NCI-H2029 treated with DMSO at 0.1 percent for 48 hours (cell line): ENCODE results near the gene CCDC149.

ENCODE experiments used
- DNase-seq: peaks from one replicate; lab custom pipeline; 2025; lab: John Stamatoyannopoulos, UW

The CCDC149 gene

DNA sequence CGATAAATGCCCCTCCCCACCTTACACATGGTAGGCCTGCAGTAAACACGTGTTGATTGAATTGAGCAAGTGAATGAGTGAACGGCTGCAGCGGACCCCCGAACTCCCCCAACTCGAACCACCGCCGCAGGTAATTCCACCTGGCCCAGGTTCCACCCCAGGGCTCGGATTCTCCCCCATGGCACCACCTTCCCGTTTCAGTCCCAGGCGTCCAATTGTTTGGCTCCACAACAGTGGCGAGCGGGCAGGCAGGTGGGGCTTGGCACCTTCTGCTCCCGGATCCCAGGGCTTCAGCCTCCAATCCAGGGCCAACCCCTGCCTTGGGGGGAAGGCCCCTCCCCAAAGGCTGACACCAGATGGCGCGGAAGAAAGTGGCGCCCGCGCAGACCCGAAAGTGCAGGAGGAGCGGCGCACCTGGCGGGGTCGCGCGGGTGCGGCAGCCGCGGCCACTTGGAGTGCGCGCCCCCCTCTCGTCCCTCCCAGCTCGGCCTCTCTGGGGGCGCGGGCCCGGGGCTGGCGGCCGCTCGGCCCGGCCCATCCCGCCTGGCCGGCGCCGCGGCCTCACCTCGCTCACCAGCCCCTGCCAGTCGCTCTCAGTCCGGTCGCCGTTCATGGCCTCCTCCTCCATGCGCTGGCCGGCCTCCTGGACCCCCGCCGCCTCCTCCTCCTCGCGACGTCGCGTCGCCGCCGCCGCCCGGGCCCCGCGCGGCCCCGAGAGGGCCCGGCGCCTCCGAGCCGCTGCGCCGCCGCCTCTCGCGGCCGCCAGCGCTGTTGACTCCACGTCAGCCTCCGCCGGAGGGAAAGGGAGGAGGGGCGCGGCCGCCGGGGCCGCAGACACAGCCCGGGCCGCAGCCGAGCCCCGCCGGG is at the start of gene CCDC149:
CCDC149 (minus strand) TSS at position 791 of the 867 bp plus-strand sequence; CDS start at position 613, 178 bp downstream.
- DNase-seq, result peak; percentile 80

DNA sequence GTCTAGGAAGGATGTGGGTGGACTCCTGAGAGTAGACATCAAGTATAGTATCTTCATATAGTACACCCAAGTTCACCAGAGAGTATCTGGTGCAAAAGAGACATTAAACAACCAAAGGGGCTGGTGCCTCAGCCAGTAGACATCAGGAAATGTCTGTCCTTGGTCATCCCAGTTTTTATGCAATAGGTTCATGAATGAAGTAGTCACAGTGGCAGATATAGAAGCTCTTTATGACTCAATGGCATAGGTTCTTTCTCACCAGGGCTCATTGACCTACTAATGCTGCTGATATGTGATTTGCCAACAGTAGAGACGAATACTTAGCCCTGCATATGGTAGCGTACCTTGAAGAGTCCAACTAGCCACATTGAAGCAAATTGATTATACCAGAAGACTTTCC is 45.0 kb upstream of the CCDC149 start:
- no peak for DNase-seq

- DNase-seq, result no peak
Observed at GRCh38 chr4:24956763-24957162, 43.9 kb upstream of the CCDC149 start.

DNA sequence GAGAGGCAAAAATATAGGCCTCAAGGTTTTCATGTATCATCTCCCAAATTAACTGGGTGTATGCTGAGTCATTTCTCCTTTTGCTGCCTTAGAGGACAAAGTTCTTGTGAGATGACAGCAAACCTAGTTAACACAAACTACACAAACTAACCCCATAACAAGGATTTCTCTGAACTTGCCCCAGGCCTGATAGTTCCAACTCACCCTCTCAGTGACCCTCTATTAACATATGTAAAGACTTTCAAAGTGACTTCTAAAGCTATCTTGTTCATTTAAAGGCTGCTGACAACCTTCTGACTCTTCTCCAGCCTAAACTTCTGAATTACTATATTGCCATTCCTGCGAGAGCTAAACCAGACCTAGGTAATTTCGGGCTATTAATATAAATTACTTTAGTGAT is 43.2 kb upstream of the CCDC149 start:
- DNase-seq, result no peak

- DNase-seq, result no peak
Observed at GRCh38 chr4:24952667-24953066, 39.8 kb upstream of the CCDC149 start.

DNA sequence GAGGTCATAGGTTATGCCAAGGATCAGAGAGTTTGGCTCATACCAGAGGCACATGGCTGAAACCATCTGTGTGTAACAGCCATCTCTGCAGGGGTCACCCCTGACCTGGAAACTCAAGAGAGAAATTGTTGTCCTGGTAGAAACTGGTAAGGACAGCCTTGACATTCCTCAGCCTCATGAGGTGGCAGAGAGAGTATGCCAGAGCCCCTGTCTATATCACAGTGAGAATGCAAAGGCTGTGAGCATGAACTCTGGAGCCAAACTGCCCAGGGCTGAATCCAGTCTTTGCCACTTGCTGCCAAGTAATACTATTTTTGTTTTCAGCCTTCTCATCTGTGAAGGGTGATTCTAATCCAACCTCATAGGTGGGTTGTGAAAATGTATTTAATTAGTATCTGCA is 37.1 kb upstream of the CCDC149 start:
- DNase-seq, result no peak

DNA sequence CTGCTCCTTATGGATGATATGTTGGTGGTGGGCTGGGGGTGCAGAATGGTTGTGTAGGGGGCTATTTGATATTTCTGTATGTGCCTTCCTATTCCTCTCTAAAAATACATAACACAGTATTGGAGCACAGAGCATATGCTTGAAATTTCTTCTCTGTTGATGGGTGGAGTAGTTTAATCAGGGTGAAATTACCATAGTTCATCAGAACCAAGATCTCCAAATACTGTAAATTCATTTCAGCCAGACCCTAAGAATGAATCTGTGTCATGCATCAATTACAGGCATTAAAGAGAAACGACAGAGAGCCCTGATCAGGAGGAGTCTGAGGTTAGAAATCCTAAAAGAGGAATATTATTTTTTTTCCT is 25.1 kb upstream of the CCDC149 start:
- no peak for DNase-seq

DNA sequence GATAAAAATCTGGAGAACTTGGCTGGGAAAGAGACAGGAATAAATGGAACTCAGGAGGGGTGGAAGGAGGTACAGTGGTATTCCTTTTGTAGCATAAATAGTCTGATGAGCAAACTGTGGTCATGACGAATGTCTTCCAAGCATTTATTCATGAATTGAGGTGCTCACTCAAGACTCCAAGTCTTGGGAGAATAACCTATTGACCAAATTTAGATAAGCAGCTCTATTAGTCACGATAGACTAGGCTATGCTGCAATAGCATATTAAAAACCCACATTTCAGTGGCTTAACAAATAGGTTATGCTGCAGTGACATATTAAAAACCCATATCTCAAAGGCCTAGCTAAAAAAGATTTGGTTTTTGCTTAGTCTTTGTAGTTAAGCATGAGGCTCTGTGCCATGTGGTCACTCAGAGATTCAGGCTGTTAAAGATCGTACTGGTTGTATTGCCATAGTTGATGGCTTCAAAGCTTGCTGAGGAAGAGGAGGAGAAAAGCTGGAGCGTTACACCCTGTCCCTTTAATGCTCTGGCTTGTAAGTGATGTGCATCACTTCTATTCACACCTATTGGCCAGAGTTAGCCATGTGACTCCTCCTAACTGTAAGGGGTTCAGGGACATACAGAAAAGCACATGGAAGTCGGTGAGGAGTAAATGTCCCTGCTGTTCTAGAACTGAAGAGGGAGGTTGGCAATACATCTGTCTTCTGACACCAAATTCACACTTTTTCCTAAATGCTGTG is 24.5 kb upstream of the CCDC149 start:
- DNase-seq, result no peak

DNA sequence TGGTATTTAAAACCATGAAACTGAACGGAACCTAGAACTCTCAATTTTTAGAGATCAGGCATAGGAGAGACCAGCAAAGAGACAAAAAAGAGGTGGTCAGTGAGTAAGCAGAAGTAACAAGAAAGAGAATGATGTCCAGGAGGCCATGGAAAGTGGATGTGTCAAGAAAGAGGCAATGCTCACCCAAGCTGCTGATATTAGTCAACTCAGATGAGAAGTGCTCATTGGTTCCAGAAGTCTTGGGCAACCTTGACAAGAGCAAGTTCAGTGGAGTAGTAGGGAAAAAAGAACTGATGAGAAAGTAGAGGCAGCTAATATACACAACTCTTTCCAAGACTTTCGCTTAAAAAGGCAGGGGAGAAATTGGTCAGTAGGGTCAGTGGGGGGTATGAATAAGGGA is 23.0 kb upstream of the CCDC149 start:
- DNase-seq, result no peak

DNA sequence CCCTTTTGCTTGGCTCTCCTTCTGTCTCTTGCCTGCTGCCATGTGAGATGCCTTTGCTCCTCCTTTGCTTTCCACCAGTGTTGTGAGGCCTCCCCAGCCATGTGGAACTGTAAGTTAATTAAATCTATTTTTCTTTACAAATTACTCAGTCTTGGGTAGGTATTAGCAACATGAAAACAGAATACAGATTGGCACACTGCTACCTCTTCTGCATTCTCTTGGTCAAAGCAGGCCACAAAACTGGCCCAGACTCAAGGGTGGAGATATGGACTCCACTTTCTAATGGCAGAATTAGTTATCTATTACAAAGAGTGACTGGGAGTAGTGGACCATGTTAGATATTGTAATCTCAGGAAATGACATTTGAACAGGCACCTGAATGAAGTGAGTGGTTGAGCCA is 21.5 kb upstream of the CCDC149 start:
- no peak for DNase-seq

DNA sequence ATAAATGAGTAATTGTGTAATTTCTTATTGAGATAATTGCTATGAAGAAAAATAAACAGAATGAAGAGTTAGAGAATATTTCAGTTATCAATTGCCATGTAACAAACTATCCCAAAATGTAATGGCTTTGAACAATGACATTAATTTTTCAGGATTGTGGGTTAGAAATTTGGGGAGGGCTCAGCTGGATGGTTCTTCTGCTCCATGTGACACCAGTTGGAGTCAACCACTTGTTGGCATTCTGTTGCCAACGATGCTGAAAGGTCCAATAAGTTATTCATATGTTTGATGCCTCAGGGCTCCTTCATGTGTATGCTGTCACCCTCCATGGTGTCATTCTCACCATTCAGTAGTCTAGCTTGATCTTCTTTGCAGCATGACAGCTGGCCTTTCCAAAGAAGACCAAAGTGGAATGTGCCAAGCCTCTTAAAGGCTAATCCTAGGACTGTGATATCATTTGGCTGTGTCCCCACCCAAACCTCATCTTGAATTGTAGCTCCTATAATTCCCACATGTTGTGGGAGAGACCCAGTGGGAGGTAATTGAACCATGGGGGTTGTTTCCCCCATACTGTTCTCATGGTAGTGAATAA is 20.9 kb upstream of the CCDC149 start:
- no peak for DNase-seq

DNA sequence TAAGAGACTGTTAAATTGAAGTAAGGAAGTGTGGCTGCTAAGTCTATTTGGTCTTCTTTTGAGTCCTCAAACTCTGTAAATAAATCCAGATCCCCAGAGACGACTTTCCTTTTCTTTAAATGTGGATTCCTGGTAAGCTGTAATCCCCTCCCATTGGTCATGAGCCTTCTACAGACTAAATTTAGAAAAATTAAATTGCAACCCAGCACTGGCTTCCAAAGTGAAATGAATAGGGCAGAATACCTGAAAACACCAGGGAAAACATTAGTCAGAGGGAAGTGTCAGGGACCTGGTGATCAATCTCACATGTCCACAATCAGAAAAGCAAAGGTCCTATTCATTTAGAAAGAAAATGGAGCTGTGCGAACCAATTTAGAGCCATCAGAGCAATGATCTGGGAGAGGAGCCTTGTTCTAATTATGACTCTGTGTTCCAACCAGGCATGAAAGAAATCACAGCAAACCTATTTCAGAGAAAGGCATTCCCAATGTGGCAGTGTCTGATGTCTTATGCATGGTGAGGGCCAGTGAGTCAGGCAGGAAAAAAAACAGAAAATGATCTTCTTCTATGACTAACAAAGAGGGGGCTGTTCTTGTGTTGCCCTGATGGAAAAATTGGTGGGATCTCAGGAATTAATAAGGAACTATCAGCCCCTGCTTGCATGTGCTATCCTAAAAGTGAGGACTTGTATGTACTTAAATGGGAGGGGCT is 19.8 kb upstream of the CCDC149 start:
- no peak for DNase-seq

DNA sequence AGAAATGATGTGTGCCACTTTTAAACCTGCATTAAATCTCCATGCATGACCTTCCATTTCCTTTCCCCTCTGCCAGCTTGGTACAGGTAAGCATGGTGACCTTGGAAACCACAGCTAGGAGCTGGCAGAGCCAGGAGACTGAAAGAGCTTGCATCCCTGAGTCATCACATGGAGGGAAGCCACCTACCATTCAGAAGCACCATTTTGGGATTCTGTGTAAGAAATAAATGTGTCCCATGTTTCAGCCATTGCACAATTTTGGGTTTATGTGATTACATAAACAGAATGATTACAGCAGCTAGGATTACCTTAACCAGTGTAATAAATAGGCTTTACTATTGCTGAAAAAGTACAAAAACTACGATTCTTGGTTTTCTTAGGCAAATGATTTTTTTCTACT is 17.3 kb upstream of the CCDC149 start:
- DNase-seq, result no peak

GRCh38 chr4:24928708-24929107 is 15.9 kb upstream of the CCDC149 start:
- DNase-seq, result no peak

DNA sequence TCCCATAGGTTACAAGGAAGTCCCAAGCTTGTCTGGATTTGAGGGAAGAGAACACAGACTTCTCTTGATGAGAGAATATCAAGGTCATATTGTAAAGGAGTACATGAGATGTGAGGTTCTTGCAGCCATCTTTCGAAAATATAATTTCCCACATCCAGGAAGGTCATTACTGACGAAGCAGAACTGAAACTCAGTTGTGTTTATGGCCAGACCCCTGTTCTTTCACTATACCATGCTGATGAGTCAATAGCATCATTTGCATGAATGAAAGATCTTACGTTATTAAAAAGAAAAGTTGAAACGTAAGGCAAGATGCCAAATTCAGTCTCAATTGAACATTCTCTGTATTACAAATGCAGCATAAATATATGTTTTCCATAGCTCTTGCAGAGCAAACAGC is 14.2 kb upstream of the CCDC149 start:
- no peak for DNase-seq

DNA sequence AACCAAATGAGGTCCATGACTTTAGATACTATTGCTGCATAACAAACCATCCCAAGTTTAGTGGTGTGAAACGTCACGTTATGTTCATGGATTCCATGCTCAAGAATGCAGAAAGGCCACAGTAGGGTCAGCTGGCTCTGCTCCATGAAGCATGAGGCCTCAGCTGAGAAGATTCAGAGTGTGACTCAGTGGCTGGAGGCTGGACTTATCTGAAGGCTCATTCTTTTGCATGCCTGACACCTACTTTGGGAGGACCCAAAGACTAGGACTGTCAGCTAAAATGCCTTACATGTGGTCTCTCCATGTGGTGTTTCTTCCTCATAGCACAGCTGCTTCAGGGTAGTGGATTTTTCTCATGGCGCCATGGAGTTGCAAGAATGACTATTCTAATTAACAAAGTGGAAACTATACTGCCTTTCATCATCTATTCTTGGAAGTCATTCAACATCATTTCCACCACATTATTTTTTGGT is 11.5 kb upstream of the CCDC149 start:
- no peak for DNase-seq

DNA sequence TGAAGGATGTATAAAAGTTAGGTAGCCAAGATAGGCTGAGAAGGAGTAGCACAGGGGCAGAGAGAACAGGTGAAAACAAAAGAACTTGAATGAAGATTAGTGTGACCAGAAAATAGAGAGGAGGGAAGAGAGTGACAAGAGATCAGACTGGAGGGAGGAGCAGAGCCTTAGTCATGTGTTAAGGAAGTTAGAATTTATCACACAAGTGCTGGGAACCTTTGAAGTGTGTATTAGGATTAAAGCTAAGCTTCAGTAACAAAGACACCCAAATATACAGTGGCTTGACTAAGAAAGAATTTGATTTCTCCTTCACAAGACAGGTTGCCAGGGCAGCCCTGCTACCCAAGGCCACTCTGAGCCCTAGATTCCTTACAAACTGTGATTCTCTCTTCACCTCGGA is 10.7 kb upstream of the CCDC149 start:
- no peak for DNase-seq

DNA sequence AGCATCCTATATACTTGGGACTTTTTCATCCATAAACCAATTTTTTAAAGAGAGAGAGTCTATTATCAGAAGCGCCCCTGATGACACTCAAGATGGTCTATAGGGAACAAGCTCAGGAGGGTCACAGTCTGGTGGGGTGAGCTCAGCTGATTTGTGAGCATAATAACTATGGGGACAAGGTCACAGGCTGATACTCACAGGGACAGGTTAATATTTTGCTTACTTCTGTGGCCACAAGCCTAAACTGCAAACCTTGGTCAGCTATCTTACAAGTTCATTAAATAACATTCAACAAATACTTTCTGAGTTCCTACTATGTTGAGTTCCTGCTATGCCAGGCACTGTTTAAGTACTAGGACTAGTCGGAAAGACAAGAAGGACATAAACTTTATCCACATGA is 10.2 kb upstream of the CCDC149 start:
- no peak for DNase-seq

DNA sequence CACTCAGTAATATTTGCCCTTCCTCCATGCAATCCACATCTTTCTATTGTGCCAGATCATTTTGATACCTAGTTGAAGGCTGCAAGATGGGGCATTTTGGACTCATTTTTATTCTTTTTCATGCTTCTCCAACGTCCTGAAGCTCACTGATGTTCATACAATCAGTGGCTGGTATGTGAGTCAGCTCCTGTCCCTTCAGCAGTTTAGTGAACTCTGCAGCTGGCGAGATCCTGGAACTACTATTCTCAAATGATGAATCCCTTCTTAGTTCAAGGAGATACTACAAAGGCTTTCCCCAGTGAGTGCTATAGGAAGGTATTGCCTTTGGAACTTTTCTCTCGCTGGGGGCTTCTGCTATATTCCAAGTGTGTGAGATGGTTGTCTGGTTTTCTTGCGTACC is 9.6 kb upstream of the CCDC149 start:
- no peak for DNase-seq

- DNase-seq, result no peak
Observed at GRCh38 chr4:24921491-24921890, 8.6 kb upstream of the CCDC149 start.

- DNase-seq, result no peak
Observed at GRCh38 chr4:24920008-24920407, 7.2 kb upstream of the CCDC149 start.
